HG02884 (cell line): ENCODE data around the gene ARRDC3.
"Not testable (repeated sequence)": the region's sequence is repeated elsewhere in the genome, so short reads cannot be mapped to it uniquely, and the experiment has no call there.

Source experiments
- ATAC-seq: cut with Tn5 transposase; IDR thresholded peaks from one replicate; pipeline ENCODE4 v1.9.1; 2021; ENCODE audit warnings: mild to moderate bottlenecking, moderate library complexity; ENCODE audit not compliant: unreplicated experiment

The ARRDC3 gene

GRCh38 chr5:91385596-91385995 lies 2.5 kb upstream of the ARRDC3 start:
- ATAC-seq, result not testable (repeated sequence)

GRCh38 chr5:91384671-91385430 lies 1.7 kb upstream of the ARRDC3 start:
- ATAC-seq, result peak; percentile 16

GRCh38 chr5:91383956-91384300 lies 811 bp upstream of the ARRDC3 start:
- ATAC-seq, result no peak

GRCh38 chr5:91382530-91383026 lies 539 bp downstream of the ARRDC3 start:
- ATAC-seq, result no peak

GRCh38 chr5:91381774-91382359 lies 1.2 kb downstream of the ARRDC3 start:
- no peak for ATAC-seq

GRCh38 chr5:91381239-91381773 lies 1.8 kb downstream of the ARRDC3 start:
- no peak for ATAC-seq

- ATAC-seq, result peak; percentile 38
Observed at GRCh38 chr5:91380491-91381238, 2.5 kb downstream of the ARRDC3 start.

- ATAC-seq, result peak; percentile 52
Observed at GRCh38 chr5:91379914-91380490, 3.1 kb downstream of the ARRDC3 start.

GRCh38 chr5:91379246-91379913 lies 3.7 kb downstream of the ARRDC3 start:
- ATAC-seq, result no peak

- ATAC-seq, result no peak
Observed at GRCh38 chr5:91378752-91379211, 4.3 kb downstream of the ARRDC3 start.

- no peak for ATAC-seq
Observed at GRCh38 chr5:91374893-91375520, 8.1 kb downstream of the ARRDC3 start.

GRCh38 chr5:91373600-91373999 lies 9.5 kb downstream of the ARRDC3 start:
- no peak for ATAC-seq

GRCh38 chr5:91373006-91373405 lies 10.1 kb downstream of the ARRDC3 start:
- no peak for ATAC-seq

GRCh38 chr5:91369480-91369879 lies 13.6 kb downstream of the ARRDC3 start:
- no peak for ATAC-seq

GRCh38 chr5:91367908-91368648 lies 15.0 kb downstream of the ARRDC3 start:
- no peak for ATAC-seq

GRCh38 chr5:91367344-91367743 lies 15.8 kb downstream of the ARRDC3 start:
- no peak for ATAC-seq

- ATAC-seq, result no peak
Observed at GRCh38 chr5:91366551-91366950, 16.6 kb downstream of the ARRDC3 start.

GRCh38 chr5:91365498-91365897 lies 17.6 kb downstream of the ARRDC3 start:
- ATAC-seq, result no peak

- ATAC-seq, result no peak
Observed at GRCh38 chr5:91362935-91363334, 20.2 kb downstream of the ARRDC3 start.
